Measurements from ENCODE around the gene GLIS1. TPM values are rescaled to one million over a fixed set of nuclear protein-coding genes. Genes with fewer than 3 reads are reported as not detected.

The GLIS1 gene
- polyA plus RNA-seq, 1 donor from 2014 or later, result not detected

GRCh38 chr1:53519421-53519820, 219.5 kb downstream of the GLIS1 start:
- Histone ChIP-seq H3K27ac (ENCODE audit: low read length) (no peak overlapping the region), H3F3A (ENCODE audit: insufficient read depth, low read length, poor library complexity, severe bottlenecking) (no peaks in the 10 kb centered on the region), H2AFZ (ENCODE audit: low read depth, low read length) (no peak overlapping the region), H3K79me2 (replicated peaks; ENCODE audit: insufficient read depth, low read length) (no peaks in the 10 kb centered on the region), H3K27me3 (ENCODE audit: insufficient read depth, low read depth, low read length) (no peaks in the 10 kb centered on the region), H3K9me2 (ENCODE audit: insufficient read depth, low read length) (no peaks in the 10 kb centered on the region), H3K36me3 (ENCODE audit: insufficient read depth, low read length) (no peaks in the 10 kb centered on the region), H3K4me2 (ENCODE audit: low read length) (no peak overlapping the region), H3K9me3 (ENCODE audit: low read length) (no peaks in the 10 kb centered on the region), H3K4me3 (ENCODE audit: low read length) (no peak overlapping the region), H3K9ac (ENCODE audit: low read length) (no peak overlapping the region), H4K20me1 (ENCODE audit: insufficient read depth) (no peaks in the 10 kb centered on the region)
- TF ChIP-seq MXI1 (conservative IDR thresholded peaks at IDR 0.05; ENCODE audit: poor library complexity, severe bottlenecking) (no peak), TAF1 (IDR thresholded peaks at IDR 0.05; ENCODE audit: low read depth) (no peak), POLR2AphosphoS5 (IDR thresholded peaks at IDR 0.05) (no peak), RAD21 (conservative IDR thresholded peaks at IDR 0.05) (no peak), EZH2 (IDR thresholded peaks at IDR 0.05; ENCODE audit: borderline replicate concordance, insufficient read depth, low read length, poor library complexity, severe bottlenecking) (no peak), REST (IDR thresholded peaks at IDR 0.05; ENCODE audit: borderline replicate concordance) (no peak), SMC3 (conservative IDR thresholded peaks at IDR 0.05; ENCODE audit: poor library complexity) (no peak), EP300 (conservative IDR thresholded peaks at IDR 0.05; ENCODE audit: poor library complexity, severe bottlenecking) (no peak)
- TF ChIP-seq, protein P1, sequence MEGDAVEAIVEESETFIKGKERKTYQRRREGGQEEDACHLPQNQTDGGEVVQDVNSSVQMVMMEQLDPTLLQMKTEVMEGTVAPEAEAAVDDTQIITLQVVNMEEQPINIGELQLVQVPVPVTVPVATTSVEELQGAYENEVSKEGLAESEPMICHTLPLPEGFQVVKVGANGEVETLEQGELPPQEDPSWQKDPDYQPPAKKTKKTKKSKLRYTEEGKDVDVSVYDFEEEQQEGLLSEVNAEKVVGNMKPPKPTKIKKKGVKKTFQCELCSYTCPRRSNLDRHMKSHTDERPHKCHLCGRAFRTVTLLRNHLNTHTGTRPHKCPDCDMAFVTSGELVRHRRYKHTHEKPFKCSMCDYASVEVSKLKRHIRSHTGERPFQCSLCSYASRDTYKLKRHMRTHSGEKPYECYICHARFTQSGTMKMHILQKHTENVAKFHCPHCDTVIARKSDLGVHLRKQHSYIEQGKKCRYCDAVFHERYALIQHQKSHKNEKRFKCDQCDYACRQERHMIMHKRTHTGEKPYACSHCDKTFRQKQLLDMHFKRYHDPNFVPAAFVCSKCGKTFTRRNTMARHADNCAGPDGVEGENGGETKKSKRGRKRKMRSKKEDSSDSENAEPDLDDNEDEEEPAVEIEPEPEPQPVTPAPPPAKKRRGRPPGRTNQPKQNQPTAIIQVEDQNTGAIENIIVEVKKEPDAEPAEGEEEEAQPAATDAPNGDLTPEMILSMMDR (IDR thresholded peaks at IDR 0.05; ENCODE audit: poor library complexity, severe bottlenecking), result no peak

GRCh38 chr1:53518775-53519174, 220.2 kb downstream of the GLIS1 start:
- Histone ChIP-seq H2AFZ (ENCODE audit: low read depth, low read length) (no peak overlapping the region), H3K79me2 (replicated peaks; ENCODE audit: insufficient read depth, low read length) (no peaks in the 10 kb centered on the region), H3F3A (ENCODE audit: insufficient read depth, low read length, poor library complexity, severe bottlenecking) (no peaks in the 10 kb centered on the region), H3K36me3 (ENCODE audit: insufficient read depth, low read length) (no peaks in the 10 kb centered on the region), H3K9me3 (ENCODE audit: low read length) (no peaks in the 10 kb centered on the region), H3K4me3 (ENCODE audit: low read length) (no peak overlapping the region), H3K9ac (ENCODE audit: low read length) (no peak overlapping the region), H3K4me2 (ENCODE audit: low read length) (no peak overlapping the region), H3K27me3 (ENCODE audit: insufficient read depth, low read depth, low read length) (no peaks in the 10 kb centered on the region), H4K20me1 (ENCODE audit: insufficient read depth) (no peaks in the 10 kb centered on the region), H3K9me2 (ENCODE audit: insufficient read depth, low read length) (no peaks in the 10 kb centered on the region), H3K27ac (ENCODE audit: low read length) (no peak overlapping the region)
- TF ChIP-seq SMC3 (conservative IDR thresholded peaks at IDR 0.05; ENCODE audit: poor library complexity) (no peak), REST (IDR thresholded peaks at IDR 0.05; ENCODE audit: borderline replicate concordance) (no peak)
- TF ChIP-seq, protein P1 (IDR thresholded peaks at IDR 0.05; ENCODE audit: poor library complexity, severe bottlenecking), result no peak

Data from neural cell (in vitro differentiated cells).